ENCODE results near the gene ITSN2.
"Not testable (repeated sequence)": the region's sequence is repeated elsewhere in the genome, so short reads cannot be mapped to it uniquely, and the experiment has no call there.

The ITSN2 gene

GRCh38 chr2:24362253-24362652 is 1.9 kb upstream of the ITSN2 start:
- DNase-seq, result no peak

DNA sequence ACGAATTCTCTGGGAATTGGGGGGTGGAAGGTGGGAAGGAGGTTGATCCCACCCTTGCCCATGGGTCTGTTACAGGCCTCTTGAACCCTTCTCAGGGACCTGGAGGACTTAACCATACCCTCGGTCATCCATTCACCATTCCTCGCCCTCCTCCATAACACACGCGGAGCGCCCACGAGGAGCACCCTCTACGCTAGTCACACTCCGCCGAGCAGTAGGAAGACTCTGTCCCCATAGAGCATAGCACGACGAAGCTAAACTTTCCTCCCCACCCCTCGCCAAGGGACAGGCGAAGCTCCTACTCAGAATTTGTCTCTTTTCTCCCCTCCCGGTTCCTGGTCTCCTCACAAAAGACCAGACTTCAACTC is 611 bp upstream of the ITSN2 start:
- DNase-seq, result no peak

DNA sequence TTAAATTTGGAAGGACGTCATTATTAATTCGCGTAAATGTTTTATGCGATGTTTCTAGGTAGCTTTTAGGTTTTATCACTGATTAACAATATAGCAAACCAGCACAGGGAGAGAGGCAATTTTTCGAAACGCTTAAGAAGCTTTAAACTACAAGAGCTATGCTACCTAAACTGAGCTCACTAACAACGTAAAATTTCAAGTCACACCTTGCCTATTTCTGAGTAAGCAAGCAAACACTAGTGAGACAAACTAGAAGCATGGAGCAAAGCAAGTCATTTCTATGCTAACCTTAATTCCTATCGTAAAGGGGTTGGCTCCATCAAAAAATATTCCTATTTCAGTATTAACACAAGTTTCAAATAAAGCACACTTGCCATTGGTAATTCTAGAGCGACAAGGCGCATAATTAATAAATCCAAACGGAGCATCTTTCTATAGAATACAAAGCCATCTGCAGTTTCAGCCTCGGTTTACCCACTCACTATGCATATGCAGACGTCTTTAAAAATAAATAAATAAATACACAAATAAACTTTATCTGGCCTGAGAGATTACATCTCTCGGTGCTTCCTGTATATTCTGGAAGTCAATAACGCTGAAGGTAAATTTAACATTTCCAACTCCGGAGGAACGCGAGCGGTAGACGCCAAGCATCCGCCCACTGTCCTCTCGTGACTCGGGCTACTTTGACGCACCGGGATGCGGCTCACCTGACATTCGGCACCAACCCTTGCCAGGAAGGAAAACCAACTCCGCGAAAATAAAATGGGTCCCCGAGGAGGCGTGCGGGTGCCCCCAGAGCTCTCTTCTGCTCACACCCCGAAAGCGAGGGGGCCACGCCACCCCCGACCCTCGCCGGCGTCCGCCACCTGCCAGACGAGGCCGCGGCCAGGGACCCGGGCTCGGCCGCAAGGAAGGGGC is 947 bp downstream of the ITSN2 start:
- peak; percentile 10 to 48 for DNase-seq

DNA sequence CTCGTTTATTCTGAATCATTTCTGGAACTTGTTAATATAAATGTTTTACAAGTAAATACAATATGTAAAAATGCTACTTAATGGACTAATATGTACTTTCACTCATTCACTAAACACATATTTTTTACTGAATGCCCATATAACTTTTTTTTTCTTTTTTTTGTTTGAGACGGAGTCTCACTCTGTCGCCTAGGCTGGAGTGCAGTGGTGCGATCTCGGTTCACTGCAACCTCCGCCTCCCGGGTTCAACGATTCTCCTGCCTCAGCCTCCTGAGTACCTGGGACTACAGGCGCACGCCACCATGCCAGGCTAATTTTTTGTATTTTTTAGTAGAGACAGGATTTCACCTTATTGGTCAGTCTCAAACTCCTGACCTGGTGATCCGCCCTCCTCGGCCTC is 2.6 kb downstream of the ITSN2 start:
- DNase-seq, result not testable (repeated sequence)

DNA sequence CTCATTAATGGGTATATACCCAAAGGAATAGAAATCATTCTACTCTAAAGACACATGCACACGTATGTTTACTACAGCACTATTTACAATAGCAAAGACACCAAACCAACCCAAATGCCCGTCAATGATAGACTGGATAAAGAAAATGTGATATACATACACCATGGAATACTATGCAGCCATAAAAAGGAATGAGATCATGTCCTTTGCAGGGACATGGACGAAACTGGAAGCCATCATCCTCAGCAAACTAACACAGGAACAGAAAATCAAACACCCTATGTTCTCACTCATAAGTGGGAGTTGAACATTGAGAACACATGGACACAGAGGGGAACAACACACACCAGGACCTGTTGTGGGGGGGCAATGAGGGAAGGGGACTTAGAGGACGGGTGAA is 3.2 kb downstream of the ITSN2 start:
- not testable (repeated sequence) for DNase-seq

DNA sequence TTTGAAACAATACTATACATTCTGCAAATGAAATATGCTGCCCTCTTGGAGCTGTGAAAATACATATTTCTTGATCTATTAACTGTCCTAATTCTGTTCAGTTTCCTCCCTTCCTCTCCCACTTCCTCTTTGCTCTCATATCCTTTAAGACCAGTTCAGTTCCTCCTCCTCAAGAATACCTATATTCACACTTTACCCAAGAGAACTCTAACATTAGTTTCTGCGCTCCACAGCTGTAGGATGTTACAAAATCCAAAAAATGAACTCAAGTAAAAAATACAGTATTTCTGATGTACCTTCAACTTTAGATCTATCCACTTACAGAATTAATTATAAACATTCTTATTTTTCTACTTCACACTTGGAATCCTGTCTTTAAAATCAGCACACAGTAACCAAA is 5.4 kb downstream of the ITSN2 start:
- peak in 1 of 2 donors; percentile 46 for DNase-seq

- DNase-seq, result peak in 1 of 2 donors; percentile 63
Measured at GRCh38 chr2:24354395-24354794, 5.9 kb downstream of the ITSN2 start.

DNA sequence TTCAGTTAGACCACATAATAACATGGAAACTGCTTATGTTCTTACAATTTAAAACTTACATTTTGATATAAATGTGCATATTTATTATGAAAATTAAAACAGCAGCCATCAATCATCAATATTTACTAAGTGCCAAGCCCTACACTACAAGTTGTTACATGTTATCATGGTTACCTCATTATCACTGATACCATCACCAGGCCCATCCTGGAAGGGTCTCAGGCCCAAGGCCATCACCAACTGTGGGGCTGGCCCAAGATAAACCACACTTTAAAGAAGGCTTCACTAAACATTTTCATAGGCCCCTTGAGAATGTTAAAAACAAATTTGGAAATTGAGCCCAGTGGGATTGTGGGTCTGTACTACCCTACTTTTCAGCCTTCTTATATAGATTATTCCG is 6.4 kb downstream of the ITSN2 start:
- DNase-seq, result no peak

GRCh38 chr2:24353364-24353763 is 7.0 kb downstream of the ITSN2 start:
- DNase-seq, result no peak

DNA sequence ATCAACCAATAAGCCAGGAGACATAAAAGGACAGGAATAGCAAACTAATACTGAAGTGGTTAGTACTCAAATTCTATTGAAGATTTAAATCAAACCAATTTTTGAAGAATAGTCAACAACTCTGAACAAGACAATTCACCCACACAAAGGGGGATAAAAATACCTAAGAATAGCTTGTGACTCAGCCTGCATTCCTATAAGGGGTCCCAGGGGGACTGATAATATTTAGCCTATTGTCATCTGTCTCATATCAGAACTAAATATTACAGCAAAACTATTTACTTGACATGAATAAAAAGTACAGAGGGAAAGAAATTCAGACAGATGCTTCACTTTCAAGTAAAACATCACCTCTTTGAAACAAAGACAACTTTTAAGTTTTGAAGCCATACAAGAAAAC is 7.7 kb downstream of the ITSN2 start:
- DNase-seq, result no peak

DNA sequence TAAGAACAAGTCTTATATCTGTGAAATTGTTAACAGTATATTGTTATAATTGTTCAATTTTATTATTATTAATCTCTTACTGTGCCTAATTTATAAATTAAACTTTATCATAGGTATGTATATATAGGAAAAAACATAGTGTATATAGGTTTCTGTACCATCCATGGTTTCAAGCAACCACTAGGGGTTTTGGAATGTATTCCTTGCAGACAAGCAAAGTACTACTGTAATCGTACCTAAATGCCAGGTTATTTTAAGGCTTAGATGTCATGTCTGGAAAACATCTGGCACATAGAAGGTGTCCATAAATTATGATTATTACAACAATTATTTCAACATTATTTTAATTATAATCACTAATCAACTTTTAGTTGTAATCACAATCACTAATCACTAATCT is 8.4 kb downstream of the ITSN2 start:
- DNase-seq, result no peak

DNA sequence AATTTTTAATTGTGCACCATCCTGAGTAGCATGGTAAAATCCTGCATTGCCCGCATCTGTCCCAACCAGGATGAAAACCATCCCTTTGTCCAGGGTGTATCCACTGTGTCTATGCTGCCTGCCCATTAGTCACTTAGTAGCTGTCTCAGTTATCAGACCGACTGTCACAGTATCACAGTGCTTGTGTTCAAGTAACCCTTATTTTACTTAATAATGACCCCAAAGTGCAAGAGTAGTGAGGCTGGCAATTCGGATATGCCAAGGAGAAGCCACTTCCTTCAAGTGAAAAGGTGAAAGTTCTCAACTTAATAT is 8.8 kb downstream of the ITSN2 start:
- no peak for DNase-seq

DNA sequence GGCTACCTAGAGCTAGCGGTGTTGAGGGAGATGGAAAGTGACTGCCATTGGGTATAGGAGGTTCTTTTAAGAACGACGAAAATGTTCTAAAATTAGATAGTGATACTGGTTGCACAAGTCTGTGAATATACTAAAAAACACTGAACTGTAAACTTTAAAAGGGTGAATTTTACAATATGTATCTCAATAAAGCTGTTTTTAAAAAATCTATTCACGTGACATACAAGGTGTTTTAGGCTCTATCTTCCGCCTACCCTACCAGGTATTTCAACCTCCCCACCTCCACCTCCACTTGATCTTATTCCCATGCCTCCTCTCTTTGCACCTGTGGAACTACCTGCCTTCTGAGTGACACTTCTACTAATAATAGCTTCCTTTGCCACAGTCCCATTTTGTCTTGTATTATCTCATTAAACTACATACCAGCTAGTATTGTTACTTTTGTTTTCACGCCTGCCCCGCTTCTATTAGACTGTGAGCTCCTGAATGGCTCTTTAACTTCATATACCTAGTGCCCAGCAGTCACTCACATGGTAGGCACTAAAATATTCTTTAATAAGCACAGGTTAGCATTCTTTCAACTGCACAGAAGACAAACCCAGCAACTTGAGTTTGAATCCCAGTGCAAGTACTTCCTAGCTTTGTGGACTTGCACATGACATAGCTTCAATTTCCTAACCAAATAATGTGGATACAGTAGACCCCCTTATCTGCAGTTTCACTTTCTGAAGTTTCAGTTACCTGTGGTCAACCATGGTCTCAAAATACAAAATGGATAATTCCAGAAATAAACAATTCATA is 9.3 kb downstream of the ITSN2 start:
- DNase-seq, result no peak

DNA sequence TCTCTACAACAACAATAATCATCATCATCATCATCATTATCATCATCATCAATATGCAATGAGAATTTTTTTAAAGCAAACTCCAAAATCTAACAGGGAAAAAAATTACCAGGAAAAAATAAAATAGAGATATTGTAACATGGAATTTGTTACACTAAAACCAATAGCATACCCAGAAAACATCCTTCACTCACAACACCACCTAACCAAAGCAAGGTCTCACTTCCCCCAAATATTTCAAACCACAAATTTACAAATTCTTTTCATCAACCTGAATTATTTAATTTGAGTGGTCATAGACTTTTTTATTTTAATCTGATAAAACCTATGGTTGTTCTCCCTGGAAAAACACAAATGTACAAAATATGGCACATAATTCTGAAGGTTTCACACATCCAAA is 11.2 kb downstream of the ITSN2 start:
- DNase-seq, result no peak

DNA sequence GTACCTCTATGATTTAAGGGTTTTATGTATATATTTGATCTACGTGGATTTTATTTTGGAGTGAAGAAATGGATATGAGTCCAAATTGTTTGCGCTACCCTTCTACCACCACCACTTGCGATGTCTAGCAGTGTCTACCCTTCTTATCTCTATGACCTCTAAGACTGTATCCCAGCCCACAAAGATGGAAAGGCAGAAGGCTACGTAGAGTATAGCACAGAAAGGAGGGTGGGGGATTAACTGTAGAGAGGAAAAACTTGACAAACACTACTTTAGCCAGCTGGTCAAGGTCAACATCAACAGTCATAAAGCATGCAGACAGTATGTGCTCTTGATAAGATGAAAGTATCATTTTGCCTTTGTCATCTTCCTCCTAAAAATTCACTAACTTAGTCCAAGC is 14.4 kb downstream of the ITSN2 start:
- DNase-seq, result no peak

DNA sequence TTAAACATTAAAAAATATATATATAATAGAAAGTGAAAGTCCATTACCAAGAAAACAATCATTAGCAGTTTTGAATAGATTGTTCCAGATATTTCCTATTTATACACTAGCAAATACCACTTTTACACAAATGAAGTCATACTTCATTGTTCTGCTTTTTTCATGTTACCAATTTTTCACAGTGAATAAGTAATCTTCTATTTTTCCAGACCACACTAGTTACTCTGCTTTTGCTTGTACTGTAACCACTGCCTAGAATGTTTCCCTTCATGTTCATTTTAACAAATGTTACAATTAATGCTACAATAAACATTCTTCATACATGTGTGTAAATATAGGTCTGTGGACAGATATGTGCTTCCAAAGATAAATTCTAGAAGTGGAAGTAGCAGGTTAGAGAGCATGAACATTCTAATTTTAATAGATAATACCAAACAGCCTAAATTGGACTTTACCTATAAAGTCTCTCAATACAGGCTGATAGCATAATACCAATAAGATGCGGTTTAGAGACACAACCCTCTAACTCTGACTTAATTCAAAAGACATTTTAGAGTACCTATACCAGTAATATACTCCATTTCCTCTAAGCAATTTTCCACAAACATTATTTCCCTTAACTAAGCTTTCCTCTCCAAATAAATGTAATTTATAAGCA is 17.0 kb downstream of the ITSN2 start:
- DNase-seq, result peak in 1 of 2 donors; percentile 46

DNA sequence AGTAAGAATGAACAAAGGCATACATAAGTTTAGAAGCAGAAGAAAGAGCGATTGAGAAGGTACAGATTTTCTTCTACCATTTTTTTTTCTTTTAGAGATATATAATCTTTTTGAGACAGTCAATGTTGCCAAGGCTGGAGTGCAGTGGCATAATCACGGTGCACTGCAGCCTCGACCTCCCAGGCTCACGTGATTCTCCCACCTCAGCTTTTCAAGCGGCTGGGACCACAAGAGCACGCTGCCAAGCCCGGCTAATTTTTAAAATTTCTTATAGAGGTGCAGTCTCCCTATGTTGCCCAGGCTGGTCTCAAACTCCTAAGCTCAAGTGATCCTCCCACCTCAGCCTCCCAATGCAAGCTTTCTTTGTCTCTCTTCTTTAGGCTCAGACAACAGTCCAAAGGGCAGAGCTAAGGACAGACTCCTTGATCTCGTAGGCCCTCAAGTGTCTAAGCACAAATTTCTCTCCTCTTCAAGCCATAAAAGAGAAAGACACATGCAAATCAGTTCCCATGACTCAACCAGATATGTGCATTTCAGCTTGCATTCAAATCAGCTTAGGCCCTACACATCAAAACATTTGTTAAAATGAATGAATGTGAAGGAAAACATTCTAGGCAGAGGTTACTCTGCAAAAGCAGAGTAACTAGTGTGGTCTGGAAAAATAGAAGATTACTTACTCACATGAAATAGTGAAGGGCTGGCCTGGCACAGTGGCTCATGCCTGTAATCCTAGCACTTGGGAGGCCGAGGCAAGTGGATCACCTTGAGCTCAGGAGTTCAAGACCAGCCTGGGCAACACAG is 18.0 kb downstream of the ITSN2 start:
- no peak for DNase-seq

DNA sequence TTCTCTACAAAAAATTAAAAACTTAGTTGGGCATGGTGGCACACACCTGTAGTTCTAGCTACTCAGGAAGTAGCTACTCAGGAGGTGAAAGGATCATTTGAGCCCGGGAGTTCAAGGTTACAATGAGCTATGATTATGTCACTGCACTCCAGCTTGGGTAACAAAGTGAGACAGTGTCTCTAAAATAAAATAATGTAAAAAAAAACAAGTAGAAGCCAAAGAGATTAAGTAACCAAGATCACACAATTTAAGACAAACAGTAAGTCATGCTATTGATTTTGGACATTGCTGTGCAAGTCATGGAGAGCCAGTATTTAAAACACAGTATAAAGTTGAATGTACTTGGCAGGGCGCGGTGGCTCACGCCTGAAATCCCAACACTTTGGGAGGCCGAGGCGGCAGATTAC is 20.5 kb downstream of the ITSN2 start:
- no peak for DNase-seq

GRCh38 chr2:24339098-24339497 is 21.2 kb downstream of the ITSN2 start:
- not testable (repeated sequence) for DNase-seq

- DNase-seq, result no peak
Measured at GRCh38 chr2:24337890-24338289, 22.4 kb downstream of the ITSN2 start.

DNA sequence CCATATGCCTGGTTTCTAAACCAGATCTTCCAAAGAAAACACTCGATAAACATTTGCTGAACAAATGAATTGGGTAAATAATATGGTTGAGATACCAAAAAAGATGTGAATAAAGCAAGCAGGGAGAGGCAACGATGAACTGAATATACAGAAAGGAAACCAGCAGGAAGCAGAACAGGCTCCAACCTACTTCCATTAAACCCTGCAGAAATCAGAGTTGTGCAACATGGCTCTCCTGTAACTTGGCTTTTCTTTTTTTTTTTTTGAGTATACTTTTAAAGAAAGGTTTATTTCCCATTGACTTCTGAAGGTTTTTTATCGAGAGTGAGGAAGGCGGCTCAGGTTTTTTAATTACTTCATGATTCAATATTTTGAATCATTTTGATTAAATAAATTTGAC is 23.5 kb downstream of the ITSN2 start:
- peak; percentile 32 to 36 for DNase-seq

DNA sequence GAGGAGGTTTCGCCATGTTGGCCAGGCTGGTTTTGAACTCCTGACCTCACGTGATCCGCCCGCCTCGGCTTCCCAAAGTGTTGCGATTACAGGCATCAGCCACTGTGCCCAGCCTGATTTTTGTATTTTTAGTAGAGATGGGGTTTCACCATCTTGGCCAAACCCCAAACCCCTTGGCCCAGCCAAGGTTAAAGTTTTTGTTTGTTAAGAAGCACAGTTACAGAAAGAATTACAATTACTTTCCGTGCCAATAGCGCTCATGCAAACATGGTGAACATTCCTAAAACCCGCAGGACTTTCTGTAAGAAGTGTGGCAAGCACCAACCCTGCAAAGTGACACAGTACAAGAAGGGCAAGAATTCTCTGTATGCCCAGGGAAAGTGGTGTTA is 26.1 kb downstream of the ITSN2 start:
- no peak for DNase-seq
